HEK293 (cell line): ENCODE results near the gene PPFIA4.
A peak's percentile ranks its signal among the peaks of the same experiment; 100 is the strongest.

Experiments used
- CTCF ChIA-PET: fragments of 350-600 bp; formaldehyde crosslinking; extraction: SDS; loops from one replicate; lab custom pipeline; 2021; ENCODE audit warnings: antibody characterized with exemption; lab: Yijun Ruan, JAX
- POLR2A ChIA-PET: fragments of 300-600 bp; formaldehyde crosslinking; extraction: SDS; loops from one replicate; lab custom pipeline; 2020; ENCODE audit warnings: antibody characterized with exemption, inconsistent platforms; lab: Yijun Ruan, JAX
- H3K27ac ChIP-seq: fragments of 200-500 bp; sonication (Bioruptor generic); 2 replicates; pipeline ENCODE4 v1.5.1; 2014; ENCODE audit warnings: low read depth, low read length, control low read depth, inconsistent platforms; ENCODE audit errors: extremely low read depth
- H3K36me3 ChIP-seq, 2 experiments: fragments of 200-500 bp in 1 of 2; sonication (Bioruptor generic) in 1 of 2; 1 replicate in 1 of 2; 2 replicates in 1 of 2; pipeline ENCODE4 v1.5.1; 2014 to 2017; ENCODE audit warnings: inconsistent platforms in 2 of 2, low read length in 2 of 2; ENCODE audit not compliant: control insufficient read depth in 2 of 2, insufficient read depth in 1 of 2
- H3K4me1 ChIP-seq: fragments of 200-500 bp; sonication (Bioruptor generic); 2 replicates; pipeline ENCODE4 v1.5.1; 2014; ENCODE audit warnings: mild to moderate bottlenecking, low read length, inconsistent platforms; ENCODE audit not compliant: control insufficient read depth, insufficient read depth
- H3K4me3 ChIP-seq: 2 replicates; pipeline ENCODE4 v1.5.1; 2011; ENCODE audit warnings: low read depth, mild to moderate bottlenecking, control low read depth, low read length, moderate library complexity
- H3K9me3 ChIP-seq: fragments of 200-500 bp; sonication (Bioruptor generic); 2 replicates; pipeline ENCODE4 v1.5.1; 2014; ENCODE audit warnings: low read depth, low read length, inconsistent platforms; ENCODE audit not compliant: control insufficient read depth, insufficient read depth
- CTCF ChIP-seq: fragments of 450-650 bp; formaldehyde crosslinking; IDR thresholded peaks from 2 replicates; pipeline ENCODE4 v1.5.1; 2016; ENCODE audit warnings: missing biosample characterization, missing genetic modification characterization
- HIC1 ChIP-seq: fragments of 450-650 bp; formaldehyde crosslinking; IDR thresholded peaks from 2 replicates; pipeline ENCODE4 v1.5.1; 2016; ENCODE audit warnings: missing biosample characterization, missing genetic modification characterization
- RBAK ChIP-seq: fragments of 450-650 bp; formaldehyde crosslinking; IDR thresholded peaks from 2 replicates; pipeline ENCODE4 v1.5.1; 2016; ENCODE audit warnings: missing biosample characterization, missing genetic modification characterization
- SALL2 ChIP-seq: fragments of 450-650 bp; formaldehyde crosslinking; IDR thresholded peaks from 2 replicates; pipeline ENCODE4 v1.5.0; 2017; ENCODE audit warnings: missing biosample characterization, mild to moderate bottlenecking, missing genetic modification characterization, borderline replicate concordance
- SP7 ChIP-seq: fragments of 450-650 bp; formaldehyde crosslinking; IDR thresholded peaks from 2 replicates; pipeline ENCODE4 v1.5.1; 2016; ENCODE audit warnings: missing biosample characterization, missing genetic modification characterization
- TRIM28 ChIP-seq: IDR thresholded peaks from 2 replicates; pipeline ENCODE4 v1.6.1; 2011; ENCODE audit warnings: low read length, control low read depth, borderline replicate concordance
- YY1 ChIP-seq: fragments of 450-650 bp; formaldehyde crosslinking; IDR thresholded peaks from 2 replicates; pipeline ENCODE4 v1.5.1; 2018; ENCODE audit warnings: missing biosample characterization, missing genetic modification characterization
- YY2 ChIP-seq: fragments of 450-650 bp; formaldehyde crosslinking; IDR thresholded peaks from 2 replicates; pipeline ENCODE4 v1.5.1; 2016; ENCODE audit warnings: missing biosample characterization, missing genetic modification characterization
- ZBTB17 ChIP-seq: fragments of 450-650 bp; formaldehyde crosslinking; IDR thresholded peaks from 2 replicates; pipeline ENCODE4 v1.5.1; 2016; ENCODE audit warnings: missing biosample characterization, missing genetic modification characterization
- ZBTB48 ChIP-seq: fragments of 450-650 bp; formaldehyde crosslinking; IDR thresholded peaks from 2 replicates; pipeline ENCODE4 v1.5.1; 2016; ENCODE audit warnings: missing biosample characterization, missing genetic modification characterization
- ZFP37 ChIP-seq: fragments of 450-650 bp; formaldehyde crosslinking; IDR thresholded peaks from 2 replicates; pipeline ENCODE4 v1.5.1; 2016; ENCODE audit warnings: missing biosample characterization, missing genetic modification characterization
- ZIC2 ChIP-seq: fragments of 450-650 bp; formaldehyde crosslinking; IDR thresholded peaks from 2 replicates; pipeline ENCODE4 v1.5.1; 2016; ENCODE audit warnings: missing biosample characterization, missing genetic modification characterization
- ZNF169 ChIP-seq: fragments of 450-650 bp; formaldehyde crosslinking; IDR thresholded peaks from 2 replicates; pipeline ENCODE4 v1.5.1; 2016; ENCODE audit warnings: missing biosample characterization, missing genetic modification characterization
- ZNF174 ChIP-seq: fragments of 450-650 bp; formaldehyde crosslinking; IDR thresholded peaks from 2 replicates; pipeline ENCODE4 v1.5.0; 2017; ENCODE audit warnings: missing biosample characterization, mild to moderate bottlenecking, missing genetic modification characterization
- ZNF202 ChIP-seq: fragments of 450-650 bp; formaldehyde crosslinking; IDR thresholded peaks from 2 replicates; pipeline ENCODE4 v1.5.1; 2016; ENCODE audit warnings: missing biosample characterization, missing genetic modification characterization, borderline replicate concordance
- ZNF311 ChIP-seq: fragments of 450-650 bp; formaldehyde crosslinking; IDR thresholded peaks from 2 replicates; pipeline ENCODE4 v1.5.1; 2017; ENCODE audit warnings: missing biosample characterization, missing genetic modification characterization, borderline replicate concordance
- ZNF366 ChIP-seq: fragments of 450-650 bp; formaldehyde crosslinking; conservative IDR thresholded peaks from 2 replicates; pipeline ENCODE4 v1.5.1; 2016; ENCODE audit warnings: missing biosample characterization, missing genetic modification characterization
- ZNF398 ChIP-seq: fragments of 450-650 bp; formaldehyde crosslinking; IDR thresholded peaks from 2 replicates; pipeline ENCODE4 v1.5.1; 2017; ENCODE audit warnings: missing biosample characterization, missing genetic modification characterization
- ZNF488 ChIP-seq: fragments of 450-650 bp; formaldehyde crosslinking; IDR thresholded peaks from 2 replicates; pipeline ENCODE4 v1.5.1; 2016; ENCODE audit warnings: missing biosample characterization, missing genetic modification characterization
- ZNF521 ChIP-seq: fragments of 450-650 bp; formaldehyde crosslinking; IDR thresholded peaks from 2 replicates; pipeline ENCODE4 v1.5.1; 2017; ENCODE audit warnings: missing biosample characterization, mild to moderate bottlenecking, missing genetic modification characterization
- ZNF600 ChIP-seq: fragments of 450-650 bp; formaldehyde crosslinking; IDR thresholded peaks from 2 replicates; pipeline ENCODE4 v1.5.1; 2016; ENCODE audit warnings: missing biosample characterization, missing genetic modification characterization
- ZNF623 ChIP-seq: fragments of 450-650 bp; formaldehyde crosslinking; IDR thresholded peaks from 2 replicates; pipeline ENCODE4 v1.5.1; 2016; ENCODE audit warnings: missing biosample characterization, missing genetic modification characterization

The PPFIA4 gene

GRCh38 chr1:203065986-203066385, 39.7 kb downstream of the PPFIA4 start:
- ChIA-PET CTCF (interaction anchor here (0.6 to 4.9 kb wide), 9 partner anchors 9 to 204 kb away, joined by 3 to 20 read pairs (median 4); partner anchors contain the start of gene MYOG), POLR2A (no interaction called here)
- Histone ChIP-seq H3K4me3 (no peak overlapping the region), H3K4me1 (no peaks in the 10 kb centered on the region), H3K36me3 (no peaks in the 10 kb centered on the region; a peak in 1 of 3 replicates), H3K27ac (no peak overlapping the region), H3K9me3 (no peaks in the 10 kb centered on the region)
- no peak for TF ChIP-seq ZNF174
- TF ChIP-seq SALL2 (tag by site-specific recombination) = no peak
- TF ChIP-seq ZNF521 (tag by site-specific recombination) = no peak
- TF ChIP-seq ZNF366 (tag by site-specific recombination) = no peak
- no peak for TF ChIP-seq ZFP37
- TF ChIP-seq ZNF311 (tag by site-specific recombination) = no peak
- no peak for TF ChIP-seq TRIM28
- no peak for TF ChIP-seq YY2 (tag by site-specific recombination)
- TF ChIP-seq CTCF (tag by site-specific recombination) = no peak
- TF ChIP-seq HIC1 = no peak

- CTCF ChIA-PET = interaction anchor here (1.0 to 4.9 kb wide), 4 partner anchors 10 to 27 kb away, joined by 3 to 20 read pairs (median 10); partner anchors contain the start of gene MYOG
- POLR2A ChIA-PET = no interaction called here
- TF ChIP-seq ZNF623 (peak; percentile 91), ZNF398 (tag by site-specific recombination) (no peak)
- Histone ChIP-seq H3K27ac (no peak overlapping the region), H3K9me3 (no peaks in the 10 kb centered on the region), H3K36me3 (no peaks in the 10 kb centered on the region; a peak in 1 of 3 replicates), H3K4me1 (no peaks in the 10 kb centered on the region), H3K4me3 (no peak overlapping the region)
These were observed 40.7 kb downstream of the PPFIA4 start for GRCh38 chr1:203066965-203067364.

GRCh38 chr1:203069030-203069747, 42.9 kb downstream of the PPFIA4 start:
- Histone ChIP-seq H3K9me3 (no peaks in the 10 kb centered on the region), H3K4me1 (no peaks in the 10 kb centered on the region), H3K27ac (no peak overlapping the region), H3K4me3 (no peak overlapping the region), H3K36me3 (no peaks in the 10 kb centered on the region; a peak in 1 of 3 replicates)
- ChIA-PET POLR2A (no interaction called here), CTCF (interaction anchor here (0.8 to 2.6 kb wide), 3 partner anchors 15 to 146 kb away, joined by 5 to 14 read pairs (median 9); no protein-coding TSS in a partner anchor)
- TF ChIP-seq YY1 (tag by site-specific recombination) (no peak), ZNF488 (tag by site-specific recombination) (no peak), ZBTB17 (tag by site-specific recombination) (0 out of 2 replicates have a peak, but pooled peaks have one; percentile 17), ZNF600 (no peak), RBAK (tag by site-specific recombination) (no peak), ZNF169 (tag by site-specific recombination) (no peak), ZNF202 (tag by site-specific recombination) (no peak), ZIC2 (tag by site-specific recombination) (no peak), ZBTB48 (tag by site-specific recombination) (0 out of 2 replicates have a peak, but pooled peaks have one; percentile 16), HIC1 (no peak), SP7 (tag by site-specific recombination) (no peak)
